H9 (cell line): ENCODE results near the gene TBC1D7. TPM values are rescaled to one million over a fixed set of nuclear protein-coding genes. Genes with fewer than 3 reads are reported as not detected.

ENCODE experiments used
- DNase-seq: peaks from one replicate; pipeline ENCODE4 v3.0.0-alpha.2; 2017
- H2AFZ ChIP-seq: one replicate; pipeline ENCODE4 v1.6.1; 2013; ENCODE audit warnings: mild to moderate bottlenecking, low read length, control low read depth, moderate library complexity
- H2AK5ac ChIP-seq: 2 replicates; pipeline ENCODE4 v1.6.1; 2013; ENCODE audit warnings: low read length, control low read depth, mixed read lengths; ENCODE audit not compliant: insufficient read length
- H2BK120ac ChIP-seq: one replicate; pipeline ENCODE4 v1.6.1; 2013; ENCODE audit warnings: low read depth, mild to moderate bottlenecking, low read length, control low read depth, inconsistent platforms; ENCODE audit not compliant: poor library complexity, severe bottlenecking
- H2BK12ac ChIP-seq: 2 replicates; pipeline ENCODE4 v1.6.1; 2013; ENCODE audit warnings: low read length, control low read depth, mixed read lengths, low read depth; ENCODE audit not compliant: insufficient read length
- H2BK15ac ChIP-seq: 2 replicates; pipeline ENCODE4 v1.6.1; 2013; ENCODE audit warnings: low read depth, low read length, control low read depth
- H2BK20ac ChIP-seq: one replicate; pipeline ENCODE4 v1.6.1; 2013; ENCODE audit warnings: low read depth, mild to moderate bottlenecking, low read length, control low read depth, inconsistent platforms; ENCODE audit not compliant: poor library complexity, severe bottlenecking
- H2BK5ac ChIP-seq: 2 replicates; pipeline ENCODE4 v1.6.1; 2013; ENCODE audit warnings: low read length, control low read depth, mixed read lengths; ENCODE audit not compliant: insufficient read length
- H3K14ac ChIP-seq: 2 replicates; pipeline ENCODE4 v1.6.1; 2013; ENCODE audit warnings: low read length, control low read depth; ENCODE audit not compliant: insufficient read depth
- H3K18ac ChIP-seq: 2 replicates; pipeline ENCODE4 v1.6.1; 2013; ENCODE audit warnings: low read depth, mild to moderate bottlenecking, mixed read lengths, low read length, control low read depth; ENCODE audit not compliant: insufficient read length
- H3K23ac ChIP-seq: 2 replicates; pipeline ENCODE4 v1.6.1; 2013; ENCODE audit warnings: low read length, control low read depth, mixed read lengths, low read depth; ENCODE audit not compliant: insufficient read length
- H3K23me2 ChIP-seq: 2 replicates; pipeline ENCODE4 v1.6.1; 2013; ENCODE audit warnings: low read depth, mild to moderate bottlenecking, mixed read lengths, low read length, control low read depth; ENCODE audit not compliant: insufficient read length, poor library complexity, severe bottlenecking
- H3K27ac ChIP-seq: 2 replicates; pipeline ENCODE4 v1.5.1; 2013; ENCODE audit warnings: low read length, control low read depth, mixed read lengths, low read depth; ENCODE audit not compliant: insufficient read length
- H3K27me3 ChIP-seq: 2 replicates; pipeline ENCODE4 v1.6.1; 2013; ENCODE audit warnings: low read length, control low read depth, inconsistent platforms; ENCODE audit not compliant: insufficient read depth
- H3K4ac ChIP-seq: 2 replicates; pipeline ENCODE4 v1.6.1; 2013; ENCODE audit warnings: low read depth, mild to moderate bottlenecking, control low read depth, inconsistent platforms, low read length, moderate library complexity
- H3K4me1 ChIP-seq: 2 replicates; pipeline ENCODE4 v1.6.1; 2013; ENCODE audit warnings: low read length, control low read depth, inconsistent platforms; ENCODE audit not compliant: insufficient read depth
- H3K4me2 ChIP-seq: 2 replicates; pipeline ENCODE4 v1.6.1; 2013; ENCODE audit warnings: low read length, control low read depth, mixed read lengths; ENCODE audit not compliant: insufficient read length, insufficient read depth
- H3K56ac ChIP-seq: 2 replicates; pipeline ENCODE4 v1.6.1; 2013; ENCODE audit warnings: low read depth, mild to moderate bottlenecking, mixed read lengths, low read length, control low read depth; ENCODE audit not compliant: insufficient read length
- H3K79me1 ChIP-seq: 2 replicates; pipeline ENCODE4 v1.6.1; 2013; ENCODE audit warnings: low read depth, mild to moderate bottlenecking, moderate library complexity, low read length, control low read depth, inconsistent platforms; ENCODE audit not compliant: insufficient read depth, poor library complexity, severe bottlenecking
- H3K79me2 ChIP-seq: 2 replicates; pipeline ENCODE4 v1.6.1; 2013; ENCODE audit warnings: low read length, control low read depth, inconsistent platforms; ENCODE audit not compliant: insufficient read depth
- H3K9ac ChIP-seq: 2 replicates; pipeline ENCODE4 v1.6.1; 2013; ENCODE audit warnings: low read length, control low read depth, mixed read lengths; ENCODE audit not compliant: insufficient read length; ENCODE audit errors: extremely low read depth
- H3K9me3 ChIP-seq: one replicate; pipeline ENCODE4 v1.6.1; 2013; ENCODE audit warnings: low read depth, low read length, inconsistent platforms; ENCODE audit not compliant: control insufficient read depth
- H3T11ph ChIP-seq: one replicate; pipeline ENCODE4 v1.6.1; 2013; ENCODE audit warnings: mild to moderate bottlenecking, low read length, control low read depth, inconsistent platforms
- H4K20me1 ChIP-seq: one replicate; pipeline ENCODE4 v1.6.1; 2013; ENCODE audit not compliant: control insufficient read depth, insufficient read length, insufficient read depth
- H4K5ac ChIP-seq: 2 replicates; pipeline ENCODE4 v1.6.1; 2013; ENCODE audit warnings: low read depth, mild to moderate bottlenecking, mixed read lengths, low read length, control low read depth; ENCODE audit not compliant: insufficient read length
- H4K8ac ChIP-seq: replicated peaks from 2 replicates; pipeline ENCODE4 v1.6.1; 2013; ENCODE audit warnings: low read length, control low read depth, mixed read lengths, low read depth; ENCODE audit not compliant: insufficient read length
- H4K91ac ChIP-seq: 2 replicates; pipeline ENCODE4 v1.6.1; 2013; ENCODE audit warnings: low read depth, mild to moderate bottlenecking, moderate library complexity, mixed read lengths, low read length, control low read depth; ENCODE audit not compliant: insufficient read length
- H3K27ac Mint-ChIP-seq, 3 experiments: 2 replicates in 2 of 3; 3 replicates in 1 of 3; pipeline ENCODE4 v1.8.0; 2020 to 2021; ENCODE audit warnings: mixed read lengths in 3 of 3, mild to moderate bottlenecking in 1 of 3, moderate library complexity in 1 of 3
- H3K27me3 Mint-ChIP-seq: 2 replicates; pipeline ENCODE4 v1.8.0; 2021; ENCODE audit warnings: low read depth, mild to moderate bottlenecking, moderate library complexity, mixed read lengths
- H3K36me3 Mint-ChIP-seq, 3 experiments: 2 replicates in 2 of 3; 3 replicates in 1 of 3; pipeline ENCODE4 v1.8.0; 2020 to 2021; ENCODE audit warnings: low read depth in 3 of 3, mixed read lengths in 3 of 3; ENCODE audit not compliant: insufficient read depth in 1 of 3
- H3K4me1 Mint-ChIP-seq, 2 experiments: 2 replicates each; pipeline ENCODE4 v1.8.0; 2020; ENCODE audit warnings: mixed read lengths in 2 of 2
- H3K4me3 Mint-ChIP-seq, 2 experiments: 2 replicates in 1 of 2; 3 replicates in 1 of 2; pipeline ENCODE4 v1.8.0; 2020 to 2021; ENCODE audit warnings: mild to moderate bottlenecking in 2 of 2, mixed read lengths in 2 of 2, moderate library complexity in 1 of 2
- H3K9me3 Mint-ChIP-seq, 2 experiments: 2 replicates in 1 of 2; 3 replicates in 1 of 2; pipeline ENCODE4 v1.8.0; 2020; ENCODE audit warnings: mild to moderate bottlenecking in 2 of 2, mixed read lengths in 2 of 2, moderate library complexity in 1 of 2
- CTCF ChIP-seq: fragments of 200-600 bp; sonication (generic); conservative IDR thresholded peaks from 3 replicates; pipeline ENCODE4 v1.8.0; 2021; ENCODE audit warnings: antibody characterized with exemption, mild to moderate bottlenecking
- WGBS: extraction: QIAGEN DNeasy Blood & Tissue Kit; methylation state at CpG from one replicate; pipeline ENCODE4 v1.1.7; 2013; ENCODE audit warnings: missing lambda C conversion rate, low lambda C conversion rate, mixed read lengths; ENCODE audit not compliant: insufficient read length; ENCODE audit errors: extremely low coverage; 5-methylcytosine and 5-hydroxymethylcytosine counted together
- total RNA-seq: library from RNA; stranded (reverse); gene quantifications from 2 replicates; pipeline ENCODE4 v1.2.1, GENCODE V29; 2021

The TBC1D7 gene
- total RNA-seq, 1 experiment from 2014 or later, result 33.9 TPM

GRCh38 chr6:13274707-13275434, 53.5 kb downstream of the TBC1D7 start:
- H2AFZ ChIP-seq, result no peak overlapping the region
- no peaks in the 10 kb centered on the region; a peak in 2 of 7 replicates for H3K36me3 Mint-ChIP-seq
- no peaks in the 10 kb centered on the region for H3K9me3 Mint-ChIP-seq
- H3K23ac ChIP-seq, result no peak overlapping the region
- H2BK120ac ChIP-seq, result no peak overlapping the region
- H2AK5ac ChIP-seq, result no peak overlapping the region
- H3K4me3 Mint-ChIP-seq, result no peak overlapping the region
- H2BK20ac ChIP-seq, result no peak overlapping the region
- H2BK5ac ChIP-seq, result no peak overlapping the region
- no peak overlapping the region for H2BK15ac ChIP-seq
- no peak for TF ChIP-seq CTCF
- no peaks in the 10 kb centered on the region for H3K23me2 ChIP-seq
- no peaks in the 10 kb centered on the region for H4K20me1 ChIP-seq
- no peak overlapping the region for H3T11ph ChIP-seq
- H3K27me3 Mint-ChIP-seq, result no peaks in the 10 kb centered on the region
- H3K14ac ChIP-seq, result no peak overlapping the region
- no peaks in the 10 kb centered on the region for H3K9me3 ChIP-seq
- H2BK12ac ChIP-seq, result no peak overlapping the region
- peaks cover 8 to 16% of the 10 kb centered on the region in 2 experiments; a peak in 3 of 4 replicates for H3K4me1 Mint-ChIP-seq
- no peak overlapping the region for H4K91ac ChIP-seq
- no peaks in the 10 kb centered on the region for H3K27me3 ChIP-seq
- no peak overlapping the region for H3K4ac ChIP-seq
- no peak overlapping the region for H3K27ac Mint-ChIP-seq
- no CpG with 5 or more reads among the region's 6 CpGs for WGBS
- H4K8ac ChIP-seq, result no peak overlapping the region
- H3K4me1 ChIP-seq, result no peaks in the 10 kb centered on the region
- H3K79me1 ChIP-seq, result no peaks in the 10 kb centered on the region
- H3K79me2 ChIP-seq, result no peaks in the 10 kb centered on the region
- H3K4me2 ChIP-seq, result no peak overlapping the region
- H3K27ac ChIP-seq, result no peak overlapping the region
- H3K9ac ChIP-seq, result no peak overlapping the region
- DNase-seq, result no peak
- no peak overlapping the region for H4K5ac ChIP-seq
- H3K56ac ChIP-seq, result no peak overlapping the region
- no peak overlapping the region for H3K18ac ChIP-seq
